GM21619 (cell line): ENCODE measurements around the gene SYT8.

Source experiments
- ATAC-seq: cut with Tn5 transposase; IDR thresholded peaks from one replicate; pipeline ENCODE4 v1.9.1; 2021; ENCODE audit not compliant: unreplicated experiment

The SYT8 gene

GRCh38 chr11:1844221-1845094 is 9.7 kb downstream of the SYT8 start:
- no peak for ATAC-seq

- ATAC-seq: no peak
These were observed 10.3 kb downstream of the SYT8 start for GRCh38 chr11:1845095-1845429.

GRCh38 chr11:1845561-1846452 is 11.0 kb downstream of the SYT8 start:
- no peak for ATAC-seq

- no peak for ATAC-seq
These were observed 11.7 kb downstream of the SYT8 start for GRCh38 chr11:1846453-1846932.

- ATAC-seq: no peak
These were observed 12.4 kb downstream of the SYT8 start for GRCh38 chr11:1847006-1847735.

GRCh38 chr11:1847926-1848639 is 13.3 kb downstream of the SYT8 start:
- ATAC-seq: no peak

GRCh38 chr11:1848640-1849430 is 14.0 kb downstream of the SYT8 start:
- ATAC-seq: no peak

GRCh38 chr11:1851468-1852180 is 16.8 kb downstream of the SYT8 start:
- no peak for ATAC-seq

GRCh38 chr11:1852271-1852876 is 17.6 kb downstream of the SYT8 start:
- ATAC-seq: no peak

- peak; percentile 31 for ATAC-seq
These were observed 18.1 kb downstream of the SYT8 start, which contains the start of gene LSP1 for GRCh38 chr11:1852877-1853276. Gene LSP1, plus strand, starts transcription at chr11:1853084. Its CDS starts 61 bp downstream, at chr11:1853145.

GRCh38 chr11:1853376-1854131 is 18.8 kb downstream of the SYT8 start:
- no peak for ATAC-seq

- peak; percentile 29 for ATAC-seq
These were observed 19.6 kb downstream of the SYT8 start for GRCh38 chr11:1854132-1854948.

GRCh38 chr11:1854949-1855885 is 20.4 kb downstream of the SYT8 start:
- ATAC-seq: peak; percentile 34

- no peak for ATAC-seq
These were observed 21.1 kb downstream of the SYT8 start for GRCh38 chr11:1855886-1856265.

- ATAC-seq: no peak
These were observed 21.7 kb downstream of the SYT8 start for GRCh38 chr11:1856306-1857005.
